GM19328 (cell line): ENCODE results near the gene THRA.

Experiments used
- ATAC-seq: cut with Tn5 transposase; IDR thresholded peaks from one replicate; pipeline ENCODE4 v1.9.1; 2021; ENCODE audit warnings: mild to moderate bottlenecking, moderate library complexity; ENCODE audit not compliant: unreplicated experiment

The THRA gene

GRCh38 chr17:40063187-40063771, 514 bp downstream of the THRA start:
- ATAC-seq = no peak

- ATAC-seq = no peak
Observed at GRCh38 chr17:40063901-40064531, 1.3 kb downstream of the THRA start.

DNA sequence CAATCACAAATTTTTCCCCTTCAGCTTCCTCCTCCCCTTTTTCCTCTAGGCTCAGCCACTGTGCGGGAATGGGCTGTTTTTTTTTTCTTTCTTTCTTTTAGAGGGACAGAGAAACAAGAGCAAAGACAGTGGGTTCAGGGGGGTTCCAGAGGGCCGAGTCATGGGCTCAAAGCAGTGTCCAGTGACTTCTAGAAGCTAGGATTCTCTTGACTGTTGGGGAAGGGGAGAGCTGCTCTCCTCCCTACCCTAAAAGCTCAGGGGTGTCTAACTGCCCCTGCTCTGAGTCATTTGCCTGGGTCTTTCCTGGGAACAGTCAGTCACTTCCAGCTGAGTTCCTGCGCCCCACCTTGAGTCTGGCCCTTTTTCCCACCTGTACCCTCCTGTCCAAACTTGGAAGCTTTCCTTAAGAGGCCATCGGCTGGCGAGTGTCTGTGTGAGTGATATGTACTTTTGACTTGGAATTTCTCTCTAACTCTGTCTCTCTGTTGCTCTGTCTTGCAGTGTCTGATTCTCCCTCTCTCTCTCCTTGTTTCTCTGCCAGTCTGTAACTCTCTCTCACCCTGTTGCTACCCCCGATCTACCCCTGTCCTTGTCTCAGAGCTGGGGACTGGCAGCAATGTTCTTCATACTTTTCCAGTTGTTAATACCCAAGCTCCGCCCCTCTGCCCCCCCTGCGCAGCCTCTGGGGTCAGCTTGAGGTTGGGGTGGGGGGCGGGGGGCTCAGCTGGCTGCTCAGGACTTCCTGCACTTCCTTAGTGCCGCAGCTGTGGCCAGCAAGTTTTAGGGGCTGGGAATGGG, 2.4 kb downstream of the THRA start:
- ATAC-seq = no peak

DNA sequence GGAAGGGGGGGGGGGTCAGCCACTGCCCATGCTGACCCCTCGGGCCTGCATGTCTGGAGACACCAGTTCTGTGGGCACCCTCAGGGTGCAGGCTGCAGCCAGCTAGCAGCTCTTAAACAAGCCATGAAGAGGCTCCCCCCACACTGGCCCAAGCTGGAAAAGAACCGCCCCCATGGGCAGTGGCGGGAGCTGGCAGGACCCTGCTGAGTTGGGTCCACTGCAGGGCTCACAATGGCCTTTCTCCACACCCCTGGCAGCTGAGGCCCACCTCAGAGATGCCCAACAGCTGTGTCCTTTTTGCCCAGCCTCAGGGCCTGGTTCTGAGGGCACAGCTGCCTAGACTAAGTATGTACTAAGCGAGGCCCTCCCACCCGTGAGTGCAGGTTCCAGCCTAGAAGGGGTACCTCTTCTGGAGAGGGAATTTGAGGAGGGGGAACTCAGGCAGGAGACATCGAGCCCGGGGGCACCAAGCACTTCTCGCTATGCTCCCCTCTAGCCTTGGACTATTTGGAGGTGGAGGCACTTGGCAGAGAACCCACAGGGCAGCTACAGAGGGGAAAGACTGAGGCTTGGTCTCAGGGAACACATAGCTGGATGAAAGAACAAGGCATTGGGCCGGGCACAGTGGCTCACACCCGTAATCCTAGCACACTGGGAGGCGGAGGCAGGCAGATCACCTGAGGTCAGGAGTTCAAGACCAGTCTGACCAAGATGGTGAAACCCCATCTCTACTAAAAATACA, 3.2 kb downstream of the THRA start:
- ATAC-seq = no peak

DNA sequence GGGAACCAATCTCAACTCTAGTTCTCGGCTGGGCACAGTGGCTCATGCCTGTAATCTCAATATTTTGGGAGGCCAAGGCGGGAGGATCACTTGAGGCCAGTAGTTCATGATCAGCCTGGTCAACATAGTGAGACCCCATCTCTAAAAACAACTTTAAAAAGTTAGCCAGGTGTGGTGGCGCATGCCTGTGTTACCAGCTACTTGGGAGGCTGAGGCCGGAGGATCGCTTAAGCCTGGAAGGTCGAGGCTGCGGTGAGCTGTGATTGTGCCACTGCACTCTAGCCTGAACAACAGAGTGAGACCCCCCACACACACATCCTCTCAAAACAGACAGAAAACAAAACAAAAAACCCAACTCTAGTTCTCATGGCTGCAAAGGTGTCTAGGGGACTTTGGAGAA, 4.9 kb downstream of the THRA start:
- ATAC-seq = no peak

DNA sequence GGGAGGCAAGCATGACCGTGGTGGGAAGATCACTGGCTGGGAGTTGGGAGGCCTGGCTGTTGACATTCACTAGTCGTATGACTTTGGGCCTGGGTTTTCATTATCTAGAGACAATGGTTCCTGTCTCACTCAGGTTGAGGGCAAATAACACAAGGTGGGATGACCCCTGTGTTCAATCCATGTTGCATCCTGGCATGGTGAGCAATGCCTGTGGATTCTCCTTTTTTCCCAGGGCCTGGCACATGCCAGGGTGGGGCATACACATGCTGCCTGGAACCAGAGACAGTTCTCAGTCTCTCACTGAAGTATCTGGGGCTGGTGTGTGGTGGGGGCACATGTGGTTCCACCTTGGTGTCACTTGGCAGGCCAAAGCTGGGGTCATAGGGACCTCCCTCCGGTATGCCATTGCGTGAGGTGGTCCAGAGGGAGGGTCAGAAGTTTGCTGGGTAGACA, 5.4 kb downstream of the THRA start:
- no peak for ATAC-seq

DNA sequence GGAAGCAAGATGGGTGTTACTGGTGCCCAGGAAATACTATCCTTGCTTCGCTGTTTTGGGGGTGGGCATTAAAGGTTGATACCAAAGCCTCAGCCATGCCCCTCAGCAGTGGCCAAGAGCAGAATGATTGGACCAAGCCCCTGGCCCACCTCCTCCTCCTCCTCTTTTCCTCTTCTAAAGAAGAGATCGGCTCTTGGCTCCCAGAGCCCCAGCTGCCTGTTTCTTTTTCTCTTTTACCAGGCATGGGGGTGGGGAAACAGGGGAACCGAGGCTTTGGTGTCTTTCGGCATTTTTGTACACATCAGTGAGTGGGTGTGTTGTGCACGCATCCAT, 5.8 kb downstream of the THRA start:
- no peak for ATAC-seq

DNA sequence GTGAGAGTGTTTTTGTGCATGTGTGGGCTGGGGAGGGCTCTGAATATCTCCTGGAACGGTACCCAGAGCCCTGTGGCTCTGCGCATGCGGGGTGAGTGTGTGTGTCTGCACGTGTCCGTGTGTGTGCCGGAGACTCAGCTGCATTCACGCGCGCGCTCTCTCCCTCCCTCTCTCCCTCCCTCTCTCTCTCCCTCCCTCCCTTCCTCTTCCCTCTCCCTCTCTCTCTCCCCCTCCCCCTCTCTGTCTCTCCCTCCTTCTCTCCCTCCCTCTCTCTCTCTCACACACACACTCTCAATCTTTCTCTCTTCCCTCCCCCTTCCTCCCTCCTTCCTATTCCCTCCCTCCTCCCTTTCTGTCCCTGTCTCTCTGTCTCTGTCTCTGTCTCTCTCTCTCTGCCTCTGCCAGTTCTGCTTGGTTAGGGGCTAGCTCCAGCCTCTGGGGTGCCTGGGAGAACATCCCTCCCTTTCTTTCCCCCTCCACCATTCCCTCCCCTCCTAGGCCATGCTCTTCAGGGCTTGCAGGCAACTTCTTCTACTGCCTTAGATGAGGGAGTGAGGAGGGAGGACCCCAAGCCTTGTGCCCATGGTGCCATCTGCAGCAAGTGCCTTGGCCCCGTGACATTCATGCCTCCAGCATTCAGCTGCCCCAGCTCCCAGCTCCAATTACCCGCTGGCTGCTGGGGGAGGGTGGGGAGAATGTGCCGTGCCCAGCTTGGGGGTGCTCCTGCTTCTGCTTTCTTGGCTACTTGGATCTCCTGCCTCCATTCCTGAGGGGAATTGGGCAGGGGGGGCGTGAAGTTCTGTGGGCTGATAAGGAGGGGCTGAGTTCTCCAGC, 6.4 kb downstream of the THRA start:
- no peak for ATAC-seq

DNA sequence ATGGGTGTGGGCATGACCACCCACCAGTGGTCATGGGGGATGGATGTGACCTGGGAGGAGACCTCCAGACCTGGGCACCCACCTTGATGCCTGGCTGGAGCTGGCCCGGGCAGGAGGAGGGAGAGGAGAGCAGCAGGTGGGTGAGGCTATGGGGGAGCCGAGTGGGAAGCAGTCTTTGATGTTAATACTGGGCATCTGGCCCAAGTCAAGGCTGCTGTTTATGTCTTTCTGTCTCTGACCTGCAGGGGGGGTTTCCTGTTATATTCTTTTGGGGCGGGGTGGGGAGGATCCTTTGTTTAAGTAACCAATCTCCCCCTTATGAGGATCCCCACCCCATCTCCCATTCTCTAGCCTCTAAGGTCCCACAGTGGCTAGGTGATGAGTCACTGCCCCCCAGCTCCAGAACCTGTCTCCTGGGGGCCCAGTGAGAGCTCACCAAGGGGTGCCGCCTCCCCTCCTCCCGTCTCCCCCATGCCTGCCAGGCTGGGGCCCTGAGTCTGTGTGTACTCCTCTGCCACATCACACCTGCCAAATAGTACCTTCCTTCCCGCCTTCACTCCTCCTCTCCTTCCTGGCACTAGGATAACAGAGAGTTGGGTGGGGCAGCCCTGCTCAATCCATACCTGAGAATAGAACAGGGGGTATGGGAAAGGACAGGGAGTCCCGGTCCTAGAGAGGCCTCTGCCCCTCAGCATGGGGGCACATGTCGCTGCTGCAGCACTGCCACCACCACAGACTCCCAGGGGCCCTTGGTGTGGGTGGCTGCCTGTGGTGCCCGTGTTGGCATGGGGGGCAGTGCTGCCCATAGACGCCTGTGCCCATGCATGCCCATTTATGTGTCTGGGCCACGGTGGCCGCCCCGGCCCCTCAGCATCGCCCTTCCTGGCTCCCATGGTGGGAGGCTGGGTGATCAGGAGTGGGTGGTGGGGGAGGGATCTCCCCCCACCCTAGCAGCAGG, 7.3 kb downstream of the THRA start:
- no peak for ATAC-seq

DNA sequence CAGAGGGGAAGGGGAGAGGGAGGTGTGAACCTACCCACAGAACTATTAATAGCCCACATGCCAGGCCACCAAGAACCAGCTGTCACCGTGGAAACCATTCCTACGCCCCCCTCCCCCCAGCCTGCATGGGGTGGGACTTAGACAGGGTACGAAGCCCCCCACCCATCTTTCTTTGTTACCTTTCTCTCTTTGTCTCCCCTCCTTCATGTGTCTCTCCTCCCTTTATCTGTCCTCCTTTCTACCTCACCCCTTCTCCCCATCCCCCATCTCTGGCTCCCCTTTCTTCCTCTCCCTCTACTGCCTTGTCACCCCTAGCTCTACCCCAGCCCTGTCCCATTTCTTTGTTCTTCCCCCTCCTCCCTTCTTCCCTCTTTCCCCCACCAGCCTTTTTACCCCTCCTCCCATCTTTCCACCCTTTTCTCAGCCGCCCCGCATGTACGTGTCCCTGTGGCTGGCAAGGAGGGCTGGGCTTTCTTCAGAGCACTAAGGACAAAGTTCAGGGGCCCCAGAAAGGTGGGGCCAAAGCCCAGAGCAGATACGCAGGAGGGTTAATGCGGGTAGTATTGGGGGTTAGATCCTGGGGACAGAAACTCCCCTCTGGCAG, 8.0 kb downstream of the THRA start:
- no peak for ATAC-seq

- ATAC-seq = no peak
Observed at GRCh38 chr17:40071313-40072039, 8.7 kb downstream of the THRA start.

GRCh38 chr17:40072040-40072734, 9.4 kb downstream of the THRA start:
- ATAC-seq = no peak

DNA sequence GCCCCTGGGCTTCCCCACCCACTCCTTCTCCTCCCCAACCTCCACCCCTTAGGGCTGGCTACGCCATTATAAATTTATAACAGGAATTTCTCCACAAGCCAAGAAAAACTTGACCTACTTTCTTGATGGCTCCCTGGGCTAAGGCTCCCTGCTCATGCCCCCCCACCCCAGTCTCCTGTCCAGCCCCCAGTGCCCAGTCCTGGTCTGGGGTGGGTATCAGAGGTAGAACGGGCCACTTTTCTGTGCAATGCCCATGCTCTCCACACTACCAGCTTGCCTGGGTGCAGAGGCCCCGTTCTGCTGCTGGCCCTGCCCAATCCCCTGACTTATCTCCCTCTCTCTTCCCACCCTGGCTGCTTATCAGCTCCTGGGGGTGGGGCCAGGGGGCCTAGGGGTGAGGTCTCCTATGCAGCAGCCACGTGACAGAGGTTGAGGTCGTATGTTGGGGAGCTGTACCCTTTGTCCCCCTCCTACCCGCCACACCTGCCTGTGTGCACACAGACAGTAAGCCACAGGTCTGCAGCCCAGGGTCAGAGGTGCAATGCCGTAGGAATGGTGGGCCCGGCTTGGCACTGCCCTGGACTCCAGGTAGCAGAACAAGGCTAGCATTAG, 10.1 kb downstream of the THRA start:
- no peak for ATAC-seq

- no peak for ATAC-seq
Observed at GRCh38 chr17:40073454-40074174, 10.8 kb downstream of the THRA start.

DNA sequence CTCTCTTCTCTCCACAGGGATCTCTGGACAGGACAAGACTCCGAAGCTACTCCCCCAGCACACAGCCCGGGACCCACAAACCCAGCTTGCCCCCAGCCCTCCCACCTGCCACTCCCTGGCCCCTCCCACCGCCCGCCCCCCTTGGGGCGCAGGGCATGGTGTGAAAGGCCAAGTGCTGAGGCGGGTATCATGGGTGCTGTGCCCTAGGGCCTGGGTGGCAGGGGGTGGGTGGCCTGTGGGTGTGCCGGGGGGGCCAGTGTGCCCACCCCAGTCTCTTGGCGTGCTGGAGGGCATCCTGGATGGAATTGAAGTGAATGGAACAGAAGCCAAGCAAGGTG, 11.4 kb downstream of the THRA start:
- no peak for ATAC-seq

- ATAC-seq = no peak
Observed at GRCh38 chr17:40074871-40075200, 12.1 kb downstream of the THRA start.
